Mammary epithelial cell (primary cell): Measurements from ENCODE around the gene MRPL41.

ENCODE experiments used
- CTCF ChIP-seq, 2 donors: IDR thresholded peaks in 1 of 2; conservative IDR thresholded peaks in 1 of 2; 2 replicates each; pipeline ENCODE4 v1.5.1; 2011 to 2012; ENCODE audit warnings: inconsistent platforms in 2 of 2, low read length in 2 of 2, mild to moderate bottlenecking in 2 of 2, control low read depth in 1 of 2, low read depth in 1 of 2; ENCODE audit not compliant: insufficient read depth in 1 of 2; ENCODE audit errors: extremely low read depth in 1 of 2
- EZH2 ChIP-seq: IDR thresholded peaks from 2 replicates; pipeline ENCODE4 v1.6.1; 2012; ENCODE audit warnings: low read length, inconsistent platforms, borderline replicate concordance

- TF ChIP-seq CTCF (conservative IDR thresholded peaks at IDR 0.05 in 1 of 2, IDR thresholded peaks at IDR 0.05 in 1 of 2; ENCODE audit: extremely low read depth in 1 of 2, insufficient read depth in 1 of 2, low read depth in 1 of 2, low read length in 2 of 2) (no peak), EZH2 (no peak)
These were observed 4.6 kb downstream of the MRPL41 start for GRCh38 chr9:137556069-137556838.
